Transverse colon (tissue), 4 donors: ENCODE results near the gene CHMP4B. TPM values are rescaled to one million over a fixed set of nuclear protein-coding genes. Genes with fewer than 3 reads are reported as not detected.
A peak's percentile ranks its signal among the peaks of the same experiment; 100 is the strongest.

Source experiments
- DNase-seq: peaks from one replicate; pipeline ENCODE4 v3.0.0-alpha.2; 2019
- H3K27ac ChIP-seq, 4 donors: fragments of 200-600 bp; sonication (generic); 2 replicates each; pipeline ENCODE4 v1.5.1; 2016 to 2018; ENCODE audit warnings: inconsistent platforms in 4 of 4
- H3K27me3 ChIP-seq: fragments of 200-600 bp; sonication (generic); 2 replicates; pipeline ENCODE4 v1.5.1; 2017; ENCODE audit warnings: inconsistent platforms
- H3K36me3 ChIP-seq, 4 donors: fragments of 200-600 bp; sonication (generic); 2 replicates each; pipeline ENCODE4 v1.5.1; 2017 to 2019; ENCODE audit warnings: inconsistent platforms in 4 of 4
- H3K4me1 ChIP-seq, 4 donors: fragments of 200-600 bp; sonication (generic); 2 replicates each; pipeline ENCODE4 v1.5.1; 2017 to 2020; ENCODE audit warnings: inconsistent platforms in 4 of 4
- H3K4me3 ChIP-seq, 4 donors: fragments of 200-600 bp; sonication (generic); 1 replicate in 1 of 4; 2 replicates in 3 of 4; pipeline versions ENCODE4 v1.5.1 to v1.6.1; 2017 to 2019; ENCODE audit warnings: inconsistent platforms in 4 of 4
- H3K9me3 ChIP-seq, 2 donors: fragments of 200-600 bp; sonication (generic); 2 replicates each; pipeline ENCODE4 v1.5.1; 2017 to 2019; ENCODE audit warnings: inconsistent platforms in 2 of 2
- EP300 ChIP-seq: sonication (generic); formaldehyde crosslinking; IDR thresholded peaks from one replicate; pipeline ENCODE4 v1.6.1; 2017; ENCODE audit warnings: antibody characterized with exemption, low read depth
- POLR2A ChIP-seq: fragments of 450-650 bp; IDR thresholded peaks from one replicate; pipeline ENCODE4 v1.6.1; 2016; ENCODE audit warnings: antibody characterized with exemption, mild to moderate bottlenecking, moderate library complexity
- POLR2AphosphoS5 ChIP-seq, 3 donors: sonication (generic); formaldehyde crosslinking; IDR thresholded peaks; one replicate each; pipeline ENCODE4 v1.6.1; 2016; ENCODE audit warnings: antibody characterized with exemption in 3 of 3
- WGBS, 2 donors: methylation state at CpG; one replicate each; pipeline ENCODE4 v1.1.5; 2018; ENCODE audit warnings: low coverage in 1 of 2; 5-methylcytosine and 5-hydroxymethylcytosine counted together
- in situ Hi-C, 4 donors: fragments of 200-750 bp; cut with MboI; loops; one replicate each; pipeline versions ENCODE4 v1.15.0 to v1.15.1; 2017; ENCODE audit warnings: low sequenced_read_pairs in 3 of 4, low pct_ligation_motif_present in 1 of 4, low pct_unique_long_range_greater_than_20kb in 1 of 4
- intact Hi-C: fragments of 100-400 bp; cut with DNase I; formaldehyde crosslinking; loops from one replicate; pipeline ENCODE4 v1.15.1; 2023; ENCODE audit warnings: low total_unique reads
- total RNA-seq, 4 donors: library from RNA; depleted of rRNA; stranded (reverse); fragments of >200 nt; gene quantifications; one replicate each; pipeline ENCODE4 v1.1.0, GENCODE V29; 2016
- TF ChIP-seq, protein P1 (sequence below), 5 experiments: fragments of 200-600 bp in 3 of 5; fragments of 450-650 bp in 2 of 5; sonication (generic) in 3 of 5; IDR thresholded peaks; 1 replicate in 2 of 5; 2 replicates in 3 of 5; pipeline ENCODE4 v1.5.1; 2016 to 2017; ENCODE audit warnings: antibody characterized with exemption in 5 of 5, inconsistent platforms in 3 of 5, mild to moderate bottlenecking in 2 of 5, moderate library complexity in 1 of 5

CHMP4B gene
- total RNA-seq, 4 donors from 2014 or later, result 182 to 263 (median 213) TPM

DNA sequence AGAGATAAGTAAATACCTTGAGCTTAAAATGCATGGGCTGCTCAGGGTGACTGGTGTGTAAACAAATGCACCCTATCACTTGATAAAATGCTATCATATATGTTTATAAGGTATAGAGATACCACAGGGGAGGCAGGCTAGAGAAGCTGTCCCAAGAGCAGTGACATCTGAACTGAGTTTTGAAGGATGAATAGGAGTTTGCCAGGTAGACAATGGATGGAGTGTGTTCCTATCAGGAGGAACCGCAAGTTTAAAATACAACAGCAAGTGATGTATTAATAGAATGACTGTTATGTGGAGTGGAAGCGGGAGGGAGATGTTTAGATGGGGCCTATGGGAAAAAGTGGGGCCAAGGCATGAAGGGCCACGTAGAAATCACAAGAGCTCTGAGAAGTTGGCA is 38.7 kb upstream of the CHMP4B start:
- TF ChIP-seq POLR2AphosphoS5 (IDR thresholded peaks at IDR 0.05) (no peak), POLR2A (no peak), EP300 (no peak)
- TF ChIP-seq, protein P1, sequence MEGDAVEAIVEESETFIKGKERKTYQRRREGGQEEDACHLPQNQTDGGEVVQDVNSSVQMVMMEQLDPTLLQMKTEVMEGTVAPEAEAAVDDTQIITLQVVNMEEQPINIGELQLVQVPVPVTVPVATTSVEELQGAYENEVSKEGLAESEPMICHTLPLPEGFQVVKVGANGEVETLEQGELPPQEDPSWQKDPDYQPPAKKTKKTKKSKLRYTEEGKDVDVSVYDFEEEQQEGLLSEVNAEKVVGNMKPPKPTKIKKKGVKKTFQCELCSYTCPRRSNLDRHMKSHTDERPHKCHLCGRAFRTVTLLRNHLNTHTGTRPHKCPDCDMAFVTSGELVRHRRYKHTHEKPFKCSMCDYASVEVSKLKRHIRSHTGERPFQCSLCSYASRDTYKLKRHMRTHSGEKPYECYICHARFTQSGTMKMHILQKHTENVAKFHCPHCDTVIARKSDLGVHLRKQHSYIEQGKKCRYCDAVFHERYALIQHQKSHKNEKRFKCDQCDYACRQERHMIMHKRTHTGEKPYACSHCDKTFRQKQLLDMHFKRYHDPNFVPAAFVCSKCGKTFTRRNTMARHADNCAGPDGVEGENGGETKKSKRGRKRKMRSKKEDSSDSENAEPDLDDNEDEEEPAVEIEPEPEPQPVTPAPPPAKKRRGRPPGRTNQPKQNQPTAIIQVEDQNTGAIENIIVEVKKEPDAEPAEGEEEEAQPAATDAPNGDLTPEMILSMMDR (IDR thresholded peaks at IDR 0.05), result no peak
- no peak overlapping the region for H3K27ac ChIP-seq
- DNase-seq, result no peak
- intact Hi-C loops (no loop called here), in situ Hi-C loops (no loop called here)
- no peaks in the 10 kb centered on the region for H3K9me3 ChIP-seq
- no peaks in the 10 kb centered on the region for H3K4me1 ChIP-seq
- no peak overlapping the region for H3K4me3 ChIP-seq
- H3K27me3 ChIP-seq, result no peaks in the 10 kb centered on the region
- peaks cover 0 to 4% (median 0%) of the 10 kb centered on the region in 4 donors for H3K36me3 ChIP-seq
- 98 to 100% methylated on average over 1 to 3 of the region's 3 CpGs for WGBS, 2 donors

DNA sequence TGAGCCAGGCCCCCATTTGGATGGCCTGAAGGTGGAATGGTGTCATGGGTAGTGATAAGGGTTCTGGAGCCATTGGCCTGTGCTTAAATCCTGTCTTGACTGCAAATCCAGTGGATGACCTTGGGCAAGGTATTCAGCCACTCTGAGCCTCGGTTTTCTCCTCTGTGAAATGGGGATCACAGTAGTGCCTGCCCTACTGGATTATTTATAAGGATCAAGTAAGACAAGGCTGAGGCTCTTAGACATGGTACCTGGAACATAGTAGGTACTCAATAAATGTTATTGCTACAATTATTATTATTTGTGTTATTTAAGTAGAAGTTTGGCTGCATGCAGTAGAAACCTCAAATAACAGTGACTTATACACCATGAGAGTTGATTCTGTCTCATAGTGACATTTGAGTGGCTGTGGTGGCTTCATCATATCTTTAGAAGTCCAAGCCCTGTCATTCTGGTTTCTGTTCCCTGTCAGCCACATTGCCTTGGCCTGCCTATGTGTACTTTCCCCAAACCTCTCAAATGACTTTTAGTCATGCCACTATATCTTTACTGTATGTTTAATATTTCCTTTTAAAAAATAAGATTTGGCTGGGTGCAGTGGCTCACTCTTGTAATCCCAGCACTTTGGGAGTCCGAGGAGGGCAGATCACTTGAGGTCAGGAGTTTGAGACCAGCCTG is 37.6 kb upstream of the CHMP4B start:
- H3K9me3 ChIP-seq, result no peaks in the 10 kb centered on the region
- in situ Hi-C loops, result no loop called here
- no peaks in the 10 kb centered on the region for H3K27me3 ChIP-seq
- H3K27ac ChIP-seq, result no peak overlapping the region
- intact Hi-C loops, result no loop called here
- H3K36me3 ChIP-seq, result no peaks in the 10 kb centered on the region
- no peak for TF ChIP-seq EP300
- no peak for TF ChIP-seq POLR2AphosphoS5 (IDR thresholded peaks at IDR 0.05)
- TF ChIP-seq, protein P1 (IDR thresholded peaks at IDR 0.05), result no peak
- TF ChIP-seq POLR2A, result no peak
- no peak overlapping the region for H3K4me3 ChIP-seq
- no peaks in the 10 kb centered on the region for H3K4me1 ChIP-seq
- DNase-seq, result no peak
- 79 to 83% methylated on average over 1 to 2 of the region's 2 CpGs for WGBS, 2 donors

DNA sequence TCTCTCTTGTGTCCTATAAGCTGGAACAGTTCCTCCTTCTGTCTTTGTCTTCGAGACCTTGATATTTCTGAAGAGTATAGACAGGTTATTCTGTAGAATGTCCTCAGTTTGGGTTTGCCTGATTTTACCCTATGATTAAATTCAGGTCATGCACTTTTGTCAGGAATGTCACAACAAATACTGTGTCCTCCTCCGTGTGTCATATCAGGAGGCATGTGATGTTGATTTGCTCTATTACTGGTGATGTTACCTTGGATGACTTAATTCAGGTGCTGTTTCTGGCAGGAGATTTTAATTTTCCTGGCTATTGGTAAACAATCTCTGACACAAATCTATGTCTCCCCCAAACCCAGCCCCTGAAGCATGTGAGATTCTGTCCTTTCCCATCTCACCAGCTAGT is 33.3 kb upstream of the CHMP4B start:
- 85 to 90% methylated on average over 2 of the region's 2 CpGs for WGBS, 2 donors
- Histone ChIP-seq H3K27ac (peak overlapping the region in 1 of 4 donors; percentile 25), H3K36me3 (no peaks in the 10 kb centered on the region), H3K27me3 (no peaks in the 10 kb centered on the region), H3K4me1 (peaks cover 0 to 7% (median 0%) of the 10 kb centered on the region in 4 donors), H3K4me3 (no peak overlapping the region), H3K9me3 (no peaks in the 10 kb centered on the region)
- TF ChIP-seq EP300 (no peak), POLR2AphosphoS5 (IDR thresholded peaks at IDR 0.05) (no peak), POLR2A (no peak)
- TF ChIP-seq, protein P1 (IDR thresholded peaks at IDR 0.05), result no peak
- intact Hi-C loops (no loop called here), in situ Hi-C loops (no loop called here)
- DNase-seq, result no peak

DNA sequence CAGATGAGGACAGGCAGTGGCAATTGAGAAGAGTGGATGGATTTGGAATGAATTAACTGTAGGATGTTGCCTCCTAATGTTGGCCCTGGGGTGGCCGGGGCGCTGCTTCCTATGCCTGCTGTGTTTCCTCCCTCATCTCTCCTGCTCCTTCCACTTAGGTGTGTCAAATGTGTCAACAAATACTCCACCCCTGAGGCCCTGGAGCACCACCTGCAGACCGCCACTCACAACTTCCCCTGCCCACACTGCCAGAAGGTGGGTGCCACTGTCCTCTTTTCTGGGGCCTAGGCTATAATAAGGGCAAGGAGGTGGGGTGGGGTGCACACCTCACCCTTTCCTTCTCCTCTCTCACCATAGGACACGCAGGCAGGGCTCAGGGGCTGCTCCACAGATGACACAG is 30.0 kb upstream of the CHMP4B start:
- no peaks in the 10 kb centered on the region for H3K9me3 ChIP-seq
- H3K27me3 ChIP-seq, result no peaks in the 10 kb centered on the region
- no peaks in the 10 kb centered on the region for H3K36me3 ChIP-seq
- TF ChIP-seq, protein P1 (IDR thresholded peaks at IDR 0.05), result peak in 1 of 5 experiments; percentile 21
- no peak for TF ChIP-seq POLR2A
- H3K4me3 ChIP-seq, result no peak overlapping the region
- H3K4me1 ChIP-seq, result peaks cover 0 to 7% (median 0%) of the 10 kb centered on the region in 4 donors
- intact Hi-C loops, result no loop called here
- 62% methylated on average over 4 of the region's 4 CpGs; no CpG with 5 or more reads in 1 of the 2 donors for WGBS, 2 donors
- DNase-seq, result no peak
- in situ Hi-C loops, result no loop called here
- H3K27ac ChIP-seq, result no peak overlapping the region
